SHP77 (cell line): ENCODE measurements around the gene WNT3.
"Not testable (repeated sequence)": the region's sequence is repeated elsewhere in the genome, so short reads cannot be mapped to it uniquely, and the experiment has no call there.

Source experiments
- DNase-seq, 2 experiments: peaks; one replicate each; lab custom pipeline; 2025; lab: John Stamatoyannopoulos, UW

Gene WNT3

DNA sequence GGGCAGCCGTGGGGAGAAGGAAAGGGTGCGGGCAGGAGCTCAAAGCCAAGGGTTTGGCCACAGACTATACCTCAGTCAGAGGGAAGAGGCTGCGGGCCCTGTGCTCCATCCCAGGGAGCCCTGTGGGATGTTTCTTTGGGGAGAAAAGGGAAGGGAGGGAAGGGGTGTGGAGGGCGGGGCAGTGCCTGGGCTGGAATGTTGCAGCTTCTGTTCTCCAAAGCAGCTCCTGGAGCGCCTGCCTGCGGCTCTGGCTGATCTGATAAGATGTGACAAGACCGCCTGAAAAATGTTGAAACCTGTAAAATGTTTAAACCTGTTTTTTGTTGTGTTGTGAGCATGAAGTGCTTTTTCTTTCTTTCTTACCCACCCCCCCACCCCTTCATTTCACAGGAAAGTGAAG is 32.8 kb downstream of the WNT3 start:
- no peak for DNase-seq

DNA sequence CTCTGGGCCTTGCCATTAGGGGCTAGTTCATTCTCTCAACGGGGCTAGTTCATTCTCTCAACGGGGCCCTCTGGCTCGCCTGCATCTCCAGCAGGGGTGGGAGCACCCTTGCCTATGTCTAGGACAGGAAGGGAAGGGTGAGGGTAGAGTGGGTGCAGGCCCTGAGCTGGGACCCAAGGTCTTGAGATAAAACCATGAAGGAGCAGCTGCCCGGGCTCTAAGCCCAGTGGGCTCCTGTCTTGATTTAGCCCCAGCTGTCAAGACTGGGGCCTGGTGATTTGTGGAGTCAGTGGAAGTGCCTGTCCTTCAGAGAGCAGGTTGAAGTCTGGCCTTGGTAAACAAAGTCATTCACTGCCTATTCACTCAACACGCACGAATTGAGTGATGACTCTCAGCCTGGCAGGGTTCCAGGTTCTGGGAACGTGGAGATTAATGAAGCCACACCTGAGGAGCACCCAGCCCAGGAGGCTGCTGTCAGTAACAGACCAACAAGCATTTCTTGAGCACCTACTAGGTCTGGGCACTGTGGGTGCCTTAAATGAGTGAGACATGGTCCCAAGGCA is 35.4 kb downstream of the WNT3 start:
- DNase-seq = peak; percentile 15 to 44

DNA sequence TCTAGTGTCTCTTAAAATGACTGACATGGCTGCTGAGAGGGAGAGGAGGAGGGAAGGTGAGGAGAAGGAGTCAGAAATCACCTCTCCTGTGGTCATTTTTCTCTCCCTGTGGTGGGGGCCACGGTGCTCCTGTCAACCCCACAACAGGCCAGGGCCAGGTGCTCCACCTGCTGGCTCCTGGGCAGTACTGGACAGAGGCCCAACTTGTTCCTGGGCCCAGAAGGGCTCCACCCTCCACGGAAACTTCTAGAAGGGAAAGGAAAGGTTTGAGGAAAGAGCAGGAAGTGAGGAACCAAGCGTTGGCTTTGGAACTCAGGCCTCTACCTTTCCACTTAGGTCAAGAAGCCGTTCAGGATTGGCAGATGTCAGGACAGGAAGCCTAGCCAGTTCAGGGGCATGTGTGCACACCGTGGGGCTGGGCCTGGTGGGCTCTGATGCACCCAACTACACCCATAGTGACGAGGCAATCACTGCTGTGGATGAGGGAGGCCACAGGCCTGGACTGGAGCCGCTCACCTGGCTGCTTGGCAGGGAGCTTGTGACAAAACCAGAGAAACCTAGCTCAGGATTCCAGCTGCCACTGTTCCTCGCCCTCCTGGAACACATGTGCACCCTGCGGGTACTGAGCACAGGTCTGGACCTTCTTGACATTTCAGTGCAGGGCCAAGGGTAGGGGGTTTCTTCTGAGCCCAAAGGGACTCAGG is 36.1 kb downstream of the WNT3 start:
- DNase-seq = peak; percentile 12 to 51

DNA sequence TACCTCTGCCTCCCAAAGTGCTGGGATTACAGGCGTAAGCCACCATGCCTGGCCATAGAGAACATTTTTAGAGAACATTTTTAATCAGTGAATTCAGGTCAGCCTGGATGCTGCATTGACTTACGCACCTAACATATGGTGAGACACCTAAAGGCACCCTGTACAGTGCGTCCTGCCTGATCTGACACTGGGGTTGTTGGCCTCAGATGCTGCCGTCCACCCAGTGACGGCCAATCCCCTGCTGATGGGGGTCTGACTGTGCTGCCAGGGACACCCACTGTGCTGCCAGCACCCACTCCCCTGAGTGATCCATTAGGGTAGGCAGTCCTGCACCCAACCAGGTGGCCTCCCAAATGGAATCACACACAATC is 38.5 kb downstream of the WNT3 start:
- no peak for DNase-seq

DNA sequence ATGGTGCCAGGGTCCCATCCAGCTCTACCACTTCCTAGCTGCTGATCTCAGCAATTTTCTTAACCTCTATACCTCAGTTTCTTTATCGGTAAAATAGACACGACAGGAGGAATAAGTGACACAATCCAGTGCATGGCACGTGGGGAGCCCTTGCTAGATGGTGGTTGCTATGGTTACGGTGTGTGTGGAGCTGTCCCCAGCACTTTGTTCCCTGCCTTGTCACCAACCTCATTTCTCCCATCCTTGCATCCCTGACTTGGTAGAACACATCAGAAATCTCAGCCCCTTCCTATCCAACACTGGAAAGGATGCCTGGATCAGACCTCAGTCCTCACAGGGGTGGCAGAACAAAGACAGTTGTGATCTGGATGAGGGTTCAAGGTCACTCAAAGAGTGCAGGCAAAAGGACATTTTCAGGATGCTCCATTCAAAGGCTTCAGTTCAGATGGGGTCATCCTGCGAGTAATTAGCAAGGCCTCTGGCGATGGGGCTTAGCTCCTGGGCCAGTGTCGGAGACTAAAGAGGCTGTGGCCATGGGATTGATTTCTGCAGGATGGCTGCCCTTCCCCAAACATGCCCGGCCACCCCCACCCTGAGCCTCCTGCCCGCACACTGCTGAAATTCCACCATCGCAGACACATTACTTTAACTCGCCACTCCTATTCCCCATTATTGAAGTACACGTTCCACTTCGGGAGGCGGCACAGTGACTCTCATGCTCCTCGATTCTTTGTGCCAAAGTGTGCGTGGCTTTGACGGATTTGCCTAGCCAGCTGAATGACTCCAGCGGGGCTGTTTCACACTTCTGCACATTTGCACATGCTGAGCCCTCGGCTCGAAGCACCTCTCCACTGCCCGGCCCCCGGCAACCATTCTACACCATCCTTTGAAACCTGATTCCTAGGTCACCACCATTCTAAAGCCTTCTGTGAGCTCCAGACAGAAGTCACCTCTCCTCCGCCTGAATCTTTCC is 40.3 kb downstream of the WNT3 start:
- DNase-seq = no peak

DNA sequence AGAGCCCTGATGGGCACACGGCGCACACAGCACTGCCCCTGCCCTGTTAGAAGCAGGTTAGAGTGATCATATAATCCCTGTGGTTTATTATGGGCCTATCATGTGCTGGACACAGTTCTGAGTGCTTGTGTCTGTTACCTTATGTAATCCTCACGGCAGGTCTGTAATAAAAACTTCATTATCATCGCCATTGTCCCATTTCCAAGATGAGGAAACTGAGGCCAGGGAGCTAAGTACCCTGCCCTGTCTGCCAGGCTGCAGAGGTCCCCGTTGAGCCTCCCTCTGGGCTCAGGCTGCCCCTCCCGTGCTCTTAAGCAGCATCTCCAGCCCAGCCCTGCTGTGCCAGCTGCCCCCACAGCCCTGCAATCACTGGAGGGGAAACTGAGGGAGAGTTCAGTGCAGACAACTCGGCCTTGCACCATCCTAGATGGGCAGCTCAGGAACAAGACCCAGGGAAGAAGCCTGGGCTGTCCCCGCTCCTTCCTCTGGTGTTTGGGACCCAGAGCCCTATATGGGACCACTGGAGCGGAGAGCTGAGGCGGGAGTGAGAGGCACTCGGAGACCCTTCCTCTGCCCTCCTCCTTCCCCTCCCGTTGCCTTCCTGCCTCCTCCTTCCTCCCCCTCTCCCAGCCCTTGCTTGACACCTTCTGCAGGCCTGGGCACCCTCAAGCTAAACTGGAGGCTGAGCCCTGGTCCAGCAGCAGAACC is 42.0 kb downstream of the WNT3 start:
- no peak for DNase-seq

DNA sequence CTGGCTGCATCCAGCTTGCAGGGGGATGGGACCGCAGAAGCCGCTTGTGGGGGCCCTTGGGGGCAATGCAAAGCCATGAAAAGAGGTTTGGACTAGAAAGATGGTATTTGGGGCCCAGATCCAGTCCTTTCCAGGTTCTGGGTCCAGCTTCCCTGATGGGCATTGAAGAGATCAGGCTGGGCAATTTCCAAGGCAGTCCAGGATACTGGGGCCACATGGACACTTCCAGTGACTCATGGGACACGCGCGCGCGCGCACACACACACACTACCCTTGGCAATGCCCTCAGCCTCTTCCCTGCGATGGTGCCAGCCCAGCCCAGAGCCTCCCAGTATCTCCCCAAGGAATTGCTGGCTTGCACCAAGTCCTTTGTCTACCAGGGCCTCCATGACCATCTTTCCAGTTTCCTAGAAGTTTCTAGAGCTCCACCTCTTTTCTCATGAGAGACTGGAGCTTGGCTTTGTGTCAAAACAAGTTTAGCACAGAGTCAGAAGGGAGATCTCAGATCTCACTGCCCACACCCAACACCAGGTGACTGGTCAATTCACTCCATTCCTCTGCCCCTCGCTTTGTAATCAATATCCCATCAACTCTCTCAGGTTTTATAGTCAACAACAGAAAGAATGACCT is 44.3 kb downstream of the WNT3 start:
- DNase-seq = no peak

DNA sequence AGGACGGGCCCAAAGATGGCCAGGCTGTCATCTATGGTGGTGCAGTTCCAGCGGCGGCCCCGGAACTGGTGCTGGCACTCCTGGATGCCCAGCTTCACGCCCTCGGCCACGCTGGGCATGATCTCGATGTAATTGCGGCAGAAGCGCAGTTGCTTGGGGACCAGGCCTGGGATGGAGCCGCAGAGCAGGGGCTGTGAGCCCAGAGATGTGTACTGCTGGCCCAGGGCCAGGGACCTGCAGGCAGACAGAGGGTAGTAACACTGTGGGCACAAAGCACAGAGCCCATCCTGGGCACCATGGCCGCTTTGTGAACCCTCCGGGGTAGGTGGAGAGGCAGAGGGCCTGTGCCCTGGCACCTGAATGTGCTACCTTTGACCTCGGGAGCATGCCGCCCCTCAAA is 44.8 kb downstream of the WNT3 start:
- no peak for DNase-seq

DNA sequence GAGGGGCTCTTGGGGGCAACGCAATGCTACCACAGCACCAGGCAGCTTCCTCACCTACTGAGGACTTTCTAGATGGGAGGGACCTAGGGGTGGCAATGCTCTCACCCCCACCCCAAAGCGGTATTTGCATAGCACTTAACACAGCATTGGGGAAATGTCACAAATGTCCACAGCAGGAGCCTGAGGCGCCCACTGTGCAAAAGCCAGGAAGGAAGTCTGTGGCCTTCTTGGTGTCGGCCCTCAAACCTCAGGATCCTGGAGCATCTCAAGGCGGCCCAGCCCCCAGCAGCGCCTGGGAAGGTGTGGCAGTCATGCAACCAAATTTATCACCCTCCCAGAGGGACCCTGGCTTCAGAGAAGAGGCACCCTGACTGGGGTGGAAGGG is 45.3 kb downstream of the WNT3 start:
- DNase-seq = no peak

DNA sequence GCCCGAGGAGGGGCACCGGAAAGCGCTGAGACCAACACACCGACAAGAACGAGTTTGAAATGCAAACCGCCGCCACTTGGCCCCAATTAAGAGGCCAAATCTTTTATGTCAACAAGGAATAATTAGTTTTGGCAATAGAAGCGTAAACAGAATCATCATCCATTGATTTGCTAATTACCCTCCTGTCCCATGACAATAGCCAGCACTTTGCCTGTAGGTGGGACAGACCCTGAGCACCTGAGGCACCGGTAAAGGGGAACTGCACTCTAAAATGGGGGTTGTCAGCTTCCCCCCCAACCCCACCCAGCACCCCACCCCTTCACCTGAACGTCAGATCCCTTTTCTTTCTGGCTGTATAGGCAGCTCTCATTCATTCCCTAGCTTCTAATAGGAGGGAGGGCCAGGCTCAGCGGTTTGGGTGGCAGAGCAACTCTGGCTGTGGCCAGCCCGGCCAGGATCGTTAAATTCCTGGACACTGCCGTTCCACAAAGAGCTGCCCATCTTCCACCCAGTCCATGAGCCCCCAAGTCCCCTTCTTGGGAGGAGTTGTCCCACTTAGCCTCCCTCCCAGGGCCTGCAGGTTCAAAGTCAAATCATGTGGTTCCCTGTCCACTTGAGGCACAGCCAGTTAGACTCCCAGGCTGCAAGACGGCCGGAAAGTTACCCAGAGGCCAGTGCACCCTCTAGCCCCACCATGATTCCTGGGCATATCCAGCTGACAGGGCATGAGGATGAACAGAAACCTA is 45.8 kb downstream of the WNT3 start:
- no peak for DNase-seq

DNA sequence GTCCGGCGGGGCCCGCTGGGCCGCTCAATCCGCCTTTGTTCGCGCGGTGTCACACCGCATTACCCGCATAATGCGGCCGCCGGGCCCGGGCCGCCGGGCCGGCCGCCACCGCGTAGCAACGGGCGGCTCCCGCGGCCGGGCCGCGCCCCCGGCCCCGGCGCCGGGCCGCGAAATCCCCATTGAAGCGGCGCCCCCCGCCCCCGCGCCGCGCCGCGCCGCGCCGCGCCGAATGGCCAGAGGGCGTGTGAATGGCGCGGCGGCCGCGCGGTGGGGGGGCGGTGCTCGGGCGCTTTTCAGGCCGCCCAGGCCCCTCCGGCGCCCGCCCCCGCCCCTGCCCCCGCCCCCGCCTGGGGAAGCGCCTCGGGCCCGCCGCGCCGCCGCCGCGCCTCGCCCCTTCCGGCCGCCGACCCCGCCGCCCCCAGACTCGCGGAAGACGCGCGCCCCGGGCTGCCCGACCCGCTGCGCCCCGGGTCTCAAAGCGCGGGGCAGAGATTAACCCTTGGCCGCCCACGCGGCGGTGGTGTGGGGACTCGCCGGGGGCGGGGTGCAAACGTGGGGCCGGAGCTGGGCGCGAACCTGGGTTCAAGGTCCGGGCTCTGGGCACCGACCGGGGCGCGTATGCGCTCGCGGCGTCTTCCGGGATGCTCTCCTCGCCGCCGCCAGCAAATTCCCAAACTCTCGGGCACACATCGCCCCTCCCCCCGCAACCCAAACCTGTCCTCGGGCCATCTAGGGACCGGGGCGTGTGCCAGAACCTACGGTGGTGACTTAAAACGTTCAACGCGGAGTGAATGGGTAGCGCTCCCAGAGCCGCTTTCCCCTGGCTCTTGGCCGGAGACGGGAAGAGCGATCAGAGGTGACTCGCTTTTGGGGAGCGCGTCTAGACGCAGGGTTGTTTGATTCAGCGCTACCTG is 46.7 kb downstream of the WNT3 start:
- DNase-seq = peak in 1 of 2 experiments; percentile 52

DNA sequence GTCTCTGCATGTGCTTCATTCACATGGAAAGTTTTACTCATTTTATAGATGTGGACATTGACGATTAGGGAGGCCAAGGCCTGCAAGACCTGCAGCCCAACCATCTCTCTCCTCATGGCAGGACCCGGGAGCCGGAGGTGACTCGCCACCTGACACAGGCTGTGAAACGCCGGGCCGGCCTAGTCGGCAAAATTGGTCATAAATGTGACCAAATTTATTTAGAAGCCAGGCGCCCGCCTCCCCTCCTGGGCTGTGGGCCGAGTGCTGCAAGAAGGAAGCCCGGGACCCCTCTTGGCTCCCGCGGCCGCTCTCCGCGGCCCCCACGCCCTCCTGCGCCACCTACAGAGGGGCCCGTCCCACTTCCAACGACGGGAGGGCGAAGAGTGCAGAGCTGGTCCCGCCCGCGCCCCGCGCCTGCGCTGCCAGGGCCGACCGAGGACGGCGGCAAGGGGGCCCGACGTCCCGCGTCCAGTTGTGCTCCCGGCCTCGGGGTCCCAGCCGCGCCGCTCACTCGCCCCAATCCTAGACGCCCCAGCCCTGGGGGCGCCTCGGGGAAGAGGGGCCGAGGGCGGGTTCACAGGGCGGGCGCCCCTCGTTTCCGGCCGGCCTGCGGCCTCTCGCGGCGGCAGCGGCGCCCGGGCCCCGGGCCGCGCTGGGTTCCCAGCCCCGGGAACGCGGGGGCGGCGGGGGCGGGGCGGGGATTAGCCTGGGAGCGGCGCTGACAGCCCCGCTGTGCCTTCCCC is 47.5 kb downstream of the WNT3 start:
- peak; percentile 46 to 52 for DNase-seq

DNA sequence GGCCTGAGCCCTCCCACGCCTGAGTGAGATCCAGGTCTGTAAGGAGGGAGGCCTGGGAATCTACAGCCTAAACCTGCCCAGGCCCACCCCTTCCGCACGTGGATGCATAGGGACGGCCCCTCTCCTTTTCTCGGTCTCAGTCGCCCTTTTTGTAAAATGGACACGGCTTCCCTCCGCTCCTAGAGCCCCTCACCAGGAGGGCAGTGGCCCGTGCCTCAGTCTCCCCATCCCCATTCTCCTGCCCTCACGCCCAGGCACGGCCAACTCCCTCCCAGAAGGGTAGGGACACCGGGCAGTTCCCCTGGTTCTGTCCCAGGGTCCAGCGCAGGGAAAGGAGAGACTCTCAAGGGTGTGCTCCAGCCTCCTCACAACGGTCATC is 48.1 kb downstream of the WNT3 start:
- no peak for DNase-seq

DNA sequence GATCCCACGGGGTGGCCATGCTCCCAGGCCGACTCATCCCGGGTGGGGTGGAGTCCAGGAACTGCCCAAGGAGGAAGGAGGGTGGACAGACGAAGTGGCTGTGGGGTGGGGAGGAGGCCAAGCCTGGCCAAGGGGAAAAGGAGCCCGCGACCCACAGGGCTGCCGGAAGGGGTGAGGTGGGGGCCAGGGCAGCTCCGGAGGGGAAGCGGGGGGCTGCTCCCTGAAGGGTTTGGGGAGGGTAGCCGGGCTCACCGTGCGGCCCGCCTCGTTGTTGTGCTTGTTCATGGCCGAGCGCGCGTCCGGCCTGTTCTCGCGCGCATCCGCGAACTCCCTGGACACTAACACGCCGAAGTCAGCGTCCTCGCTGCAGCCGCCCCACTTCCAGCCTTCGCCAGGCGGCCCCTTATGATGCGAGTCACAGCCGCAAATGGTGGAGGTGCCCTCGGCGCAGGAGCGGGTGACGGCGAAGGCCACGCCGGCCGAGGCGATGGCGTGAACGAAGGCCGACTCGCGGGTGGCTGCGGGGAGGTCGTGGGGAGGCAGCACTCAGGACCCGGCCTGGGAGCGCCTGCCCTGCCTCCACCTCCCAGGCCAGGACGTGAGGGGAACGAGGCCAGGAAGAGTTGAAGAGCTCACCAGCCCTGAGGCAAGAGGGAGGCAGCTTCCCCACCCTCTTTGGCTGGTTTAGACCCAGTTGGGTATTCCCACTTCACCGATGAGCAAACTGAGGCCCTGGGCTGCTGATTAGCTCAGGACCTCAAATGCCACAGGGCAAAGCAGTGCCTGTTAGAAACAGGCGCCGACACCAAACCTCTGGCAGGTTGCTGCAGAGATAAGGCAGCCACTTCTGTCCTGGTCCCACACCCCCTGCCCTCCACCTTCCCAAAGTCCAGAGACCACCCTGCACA is 48.7 kb downstream of the WNT3 start:
- DNase-seq = no peak

DNA sequence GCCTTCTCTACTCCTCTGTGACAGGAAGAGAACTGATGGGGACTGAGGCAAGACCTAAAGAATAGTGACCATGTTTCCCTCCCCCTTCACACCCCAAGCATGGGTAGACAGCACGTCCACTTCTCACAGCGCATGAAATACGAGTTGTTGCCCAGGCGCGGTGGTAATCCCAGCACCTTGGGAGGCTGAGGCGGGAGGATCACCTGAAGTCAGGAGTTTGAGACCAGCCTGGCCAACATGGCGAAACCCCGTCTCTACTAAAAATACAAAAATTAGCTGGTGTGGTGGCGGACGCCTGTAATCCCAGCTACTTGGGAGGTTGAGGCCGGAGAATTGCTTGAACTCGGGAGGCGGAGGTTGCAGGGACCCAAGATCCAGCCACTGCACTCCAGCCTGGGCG is 49.6 kb downstream of the WNT3 start:
- not testable (repeated sequence) for DNase-seq

DNA sequence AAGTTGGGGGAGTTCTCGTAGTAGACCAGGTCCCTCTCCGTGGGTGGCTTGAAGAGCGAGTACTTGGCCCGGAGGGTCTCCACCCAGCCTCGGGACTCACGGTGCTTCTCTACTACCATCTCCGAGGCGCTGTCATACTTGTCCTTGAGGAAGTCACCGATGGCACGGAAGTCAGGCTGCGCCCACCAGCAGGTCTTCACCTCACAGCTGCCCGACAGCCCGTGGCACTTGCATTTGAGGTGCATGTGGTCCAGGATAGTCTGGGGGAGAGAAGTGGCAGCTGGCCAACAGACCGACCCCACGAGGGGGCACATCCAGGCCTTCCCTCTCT is 50.0 kb downstream of the WNT3 start:
- DNase-seq = no peak

DNA sequence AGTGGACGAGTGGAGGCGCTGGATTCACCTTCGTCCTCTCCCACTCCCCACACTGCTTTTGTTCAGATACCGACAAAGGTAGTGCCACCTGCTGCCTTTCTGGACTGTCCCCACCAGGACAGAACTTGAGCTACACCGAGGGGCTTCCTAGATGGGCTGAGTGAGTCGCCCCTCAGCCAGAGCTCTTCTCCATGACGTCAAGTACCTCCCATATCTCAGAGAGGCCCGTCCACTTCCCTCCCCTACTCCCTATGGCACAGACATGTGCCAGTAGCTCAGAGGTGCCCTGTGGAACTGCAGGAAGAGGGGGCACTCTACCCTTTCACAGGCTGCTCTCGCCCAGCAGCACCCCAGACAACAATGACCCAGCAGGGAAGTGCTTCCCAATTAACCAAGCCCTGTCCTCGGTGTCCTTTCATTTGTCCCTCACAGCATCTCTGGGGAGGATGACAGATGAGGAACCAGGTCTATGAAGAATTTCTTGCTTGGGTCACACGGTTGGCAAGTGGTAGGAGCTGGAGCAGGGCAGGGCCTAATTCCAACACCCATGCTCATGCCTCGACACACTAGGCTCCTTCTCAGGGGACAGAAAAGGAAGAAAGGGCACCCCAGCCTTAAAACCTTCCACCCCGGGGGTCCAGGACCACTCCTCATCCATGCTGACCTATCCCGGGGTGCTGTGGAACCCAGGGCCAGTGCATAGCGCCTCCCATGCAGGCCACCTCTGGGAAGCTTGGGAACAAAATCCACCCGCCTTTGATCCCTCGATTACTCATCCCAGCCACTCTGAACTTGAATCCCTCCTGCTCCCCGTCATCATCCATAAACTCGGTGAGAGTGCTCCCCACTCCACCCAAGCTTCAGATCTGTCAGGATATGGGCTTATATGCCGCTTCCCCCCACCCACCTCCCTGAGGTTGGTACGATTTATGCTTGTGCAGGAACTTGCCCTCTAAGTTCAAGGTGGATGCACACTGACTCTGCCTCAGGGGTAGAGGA is 51.7 kb downstream of the WNT3 start:
- no peak for DNase-seq
